ENCODE measurements around the gene ALDH7A1.

ALDH7A1 gene

GRCh38 chr5:126597156-126597555 lies 2.1 kb upstream of the ALDH7A1 start:
- no peak for TF ChIP-seq CTCF (IDR thresholded peaks at IDR 0.05; ENCODE audit: low read depth, low read length, poor library complexity, severe bottlenecking)
- TF ChIP-seq EZH2phosphoT487 (IDR thresholded peaks at IDR 0.05; ENCODE audit: borderline replicate concordance, low read length), result no peak
- Histone ChIP-seq H4K20me1 (ENCODE audit: control insufficient read depth, insufficient read depth, low read depth, low read length) (0 out of 2 replicates have a peak, but pooled peaks cover 3% of the 10 kb centered on the region), H3K9me2 (replicated peaks; ENCODE audit: control insufficient read depth, low read length) (no peaks in the 10 kb centered on the region), H3K36me3 (ENCODE audit: control insufficient read depth, low read length) (peaks cover 4% of the 10 kb centered on the region), H3K4me3 (ENCODE audit: low read length) (no peak overlapping the region), H3K79me2 (ENCODE audit: control insufficient read depth, low read length) (peaks cover 14% of the 10 kb centered on the region), H3K4me1 (ENCODE audit: control insufficient read depth, low read length) (peaks cover 16% of the 10 kb centered on the region), H3F3A (ENCODE audit: control insufficient read depth, insufficient read depth) (no peaks in the 10 kb centered on the region), H3K4me2 (ENCODE audit: low read length) (no peak overlapping the region), H3K9me3 (ENCODE audit: control insufficient read depth, insufficient read depth, low read length) (peaks cover 3% of the 10 kb centered on the region), H3K27me3 (ENCODE audit: control insufficient read depth, low read length) (no peaks in the 10 kb centered on the region), H3K27ac (ENCODE audit: low read depth, low read length) (no peak overlapping the region)

- H3K4me2 ChIP-seq (ENCODE audit: low read length), result peak overlapping the region; percentile 51
- no peak for TF ChIP-seq EZH2phosphoT487 (IDR thresholded peaks at IDR 0.05; ENCODE audit: borderline replicate concordance, low read length)
- no peak for TF ChIP-seq CTCF (IDR thresholded peaks at IDR 0.05; ENCODE audit: low read depth, low read length, poor library complexity, severe bottlenecking)
These were observed 566 bp upstream of the ALDH7A1 start for GRCh38 chr5:126595486-126596083.

GRCh38 chr5:126591549-126591948 lies 3.5 kb downstream of the ALDH7A1 start:
- Histone ChIP-seq H3K36me3 (ENCODE audit: control insufficient read depth, low read length) (no peaks in the 10 kb centered on the region), H3K4me3 (ENCODE audit: low read length) (no peak overlapping the region), H3K79me2 (ENCODE audit: control insufficient read depth, low read length) (no peaks in the 10 kb centered on the region), H3K4me1 (ENCODE audit: control insufficient read depth, low read length) (peaks cover 3% of the 10 kb centered on the region; the same call in 1 of the 2 replicates), H3K9me3 (ENCODE audit: control insufficient read depth, insufficient read depth, low read length) (no peaks in the 10 kb centered on the region), H3K27me3 (ENCODE audit: control insufficient read depth, low read length) (no peaks in the 10 kb centered on the region), H3K27ac (ENCODE audit: low read depth, low read length) (no peak overlapping the region), H3F3A (ENCODE audit: control insufficient read depth, insufficient read depth) (no peaks in the 10 kb centered on the region), H3K4me2 (ENCODE audit: low read length) (no peak overlapping the region), H4K20me1 (ENCODE audit: control insufficient read depth, insufficient read depth, low read depth, low read length) (no peaks in the 10 kb centered on the region), H3K9me2 (replicated peaks; ENCODE audit: control insufficient read depth, low read length) (no peaks in the 10 kb centered on the region)
- no peak for TF ChIP-seq EZH2phosphoT487 (IDR thresholded peaks at IDR 0.05; ENCODE audit: borderline replicate concordance, low read length)
- no peak for TF ChIP-seq CTCF (IDR thresholded peaks at IDR 0.05; ENCODE audit: low read depth, low read length, poor library complexity, severe bottlenecking)

More at GRCh38 chr5:126595486-126596083, 566 bp upstream of the ALDH7A1 start:
- H3K4me1 ChIP-seq (ENCODE audit: control insufficient read depth, low read length), result peaks cover 11% of the 10 kb centered on the region
- no peaks in the 10 kb centered on the region for H3F3A ChIP-seq (ENCODE audit: control insufficient read depth, insufficient read depth)
- H3K79me2 ChIP-seq (ENCODE audit: control insufficient read depth, low read length), result no peaks in the 10 kb centered on the region
- no peak overlapping the region for H3K27ac ChIP-seq (ENCODE audit: low read depth, low read length)
- H3K9me2 ChIP-seq (replicated peaks; ENCODE audit: control insufficient read depth, low read length), result no peaks in the 10 kb centered on the region
- H3K36me3 ChIP-seq (ENCODE audit: control insufficient read depth, low read length), result no peaks in the 10 kb centered on the region
- H4K20me1 ChIP-seq (ENCODE audit: control insufficient read depth, insufficient read depth, low read depth, low read length), result no peaks in the 10 kb centered on the region
- peak overlapping the region; percentile 67 for H3K4me3 ChIP-seq (ENCODE audit: low read length)
- peaks cover 3% of the 10 kb centered on the region for H3K9me3 ChIP-seq (ENCODE audit: control insufficient read depth, insufficient read depth, low read length)
- H3K27me3 ChIP-seq (ENCODE audit: control insufficient read depth, low read length), result no peaks in the 10 kb centered on the region
